GM21526 (cell line): ENCODE data around the gene VPS25.

ENCODE experiments used
- ATAC-seq: cut with Tn5 transposase; IDR thresholded peaks from one replicate; pipeline ENCODE4 v1.9.1; 2021; ENCODE audit warnings: moderate library complexity; ENCODE audit not compliant: unreplicated experiment, low FRiP score

Gene VPS25

DNA sequence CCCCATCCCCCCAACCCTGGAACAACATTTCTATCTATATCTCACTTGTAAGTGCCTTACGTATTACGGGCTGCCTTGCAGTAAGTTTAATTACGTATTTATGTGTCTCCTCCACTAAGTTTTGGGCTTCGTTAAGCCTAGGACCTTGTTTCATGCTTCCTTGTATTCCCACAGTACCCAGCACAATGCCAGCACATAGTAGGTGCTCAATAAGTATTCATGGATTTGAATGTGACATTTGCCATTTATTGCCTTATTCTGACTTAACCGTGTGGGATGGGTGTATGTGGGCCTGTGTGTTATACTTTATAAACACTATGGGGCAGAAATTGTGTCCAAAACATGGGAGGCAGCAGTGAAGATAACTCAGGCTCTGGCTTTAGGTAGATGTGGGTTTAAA, 19.3 kb downstream of the VPS25 start:
- ATAC-seq: no peak

DNA sequence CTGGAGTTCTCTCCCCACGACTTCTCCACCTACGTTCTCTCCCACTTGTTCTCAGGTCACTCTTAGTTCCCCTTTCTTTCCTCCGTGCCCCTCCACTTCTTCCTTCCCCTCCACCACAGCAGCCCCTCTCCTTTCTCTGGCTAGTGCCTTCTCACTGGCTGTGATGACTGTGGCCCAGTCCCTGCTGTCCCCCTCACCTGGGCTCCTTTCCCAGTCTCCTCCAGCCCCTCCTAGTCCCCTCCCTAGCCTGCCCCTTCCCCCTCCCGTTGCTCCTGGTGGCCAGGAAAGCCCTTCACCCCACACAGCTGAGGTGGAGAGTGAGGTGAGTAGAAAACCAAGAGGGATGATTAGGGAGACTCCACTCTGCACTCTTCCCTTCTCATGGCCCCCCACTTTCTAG, 21.8 kb downstream of the VPS25 start:
- no peak for ATAC-seq

DNA sequence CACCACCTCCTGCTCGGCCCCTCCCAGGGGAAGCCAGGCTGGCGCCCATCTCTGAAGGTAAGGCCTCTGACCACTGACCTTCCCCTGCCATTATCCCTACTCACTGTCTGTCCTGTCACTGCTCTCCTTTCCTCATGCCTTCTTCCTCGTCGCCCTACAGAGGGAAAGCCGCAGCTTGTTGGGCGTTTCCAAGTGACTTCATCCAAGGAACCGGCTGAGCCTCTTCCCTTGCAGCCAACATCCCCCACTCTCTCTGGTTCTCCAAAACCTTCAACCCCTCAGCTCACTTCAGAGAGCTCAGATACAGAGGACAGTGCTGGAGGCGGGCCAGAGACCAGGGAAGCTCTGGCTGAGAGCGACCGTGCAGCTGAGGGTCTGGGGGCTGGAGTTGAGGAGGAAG, 22.2 kb downstream of the VPS25 start:
- no peak for ATAC-seq

DNA sequence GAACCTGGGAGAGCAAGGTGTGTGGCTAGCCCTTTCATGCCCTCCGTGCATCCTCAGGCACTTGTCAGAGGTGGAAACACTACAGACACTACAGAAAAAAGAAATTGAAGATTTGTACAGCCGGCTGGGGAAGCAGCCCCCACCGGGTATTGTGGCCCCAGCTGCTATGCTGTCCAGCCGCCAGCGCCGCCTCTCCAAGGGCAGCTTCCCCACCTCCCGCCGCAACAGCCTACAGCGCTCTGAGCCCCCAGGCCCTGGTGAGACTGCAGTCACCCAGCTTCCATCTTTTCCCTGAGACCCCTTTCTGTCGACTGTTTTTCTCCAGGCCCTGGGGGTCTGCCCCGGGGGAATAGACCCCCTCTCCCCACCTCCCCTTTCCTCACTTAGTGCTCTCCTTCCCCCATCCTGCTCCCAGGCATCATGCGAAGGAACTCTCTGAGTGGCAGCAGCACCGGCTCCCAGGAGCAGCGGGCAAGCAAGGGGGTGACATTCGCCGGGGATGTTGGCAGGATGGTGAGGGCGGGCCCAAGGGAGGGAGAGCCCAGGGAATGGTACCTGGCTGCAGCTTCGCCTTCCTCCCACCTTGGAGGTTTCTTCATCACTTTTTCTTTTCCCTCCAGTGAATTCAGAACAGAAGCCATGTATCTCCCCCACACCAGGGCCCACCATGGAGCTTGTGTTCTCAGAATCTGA, 23.0 kb downstream of the VPS25 start:
- ATAC-seq: no peak

DNA sequence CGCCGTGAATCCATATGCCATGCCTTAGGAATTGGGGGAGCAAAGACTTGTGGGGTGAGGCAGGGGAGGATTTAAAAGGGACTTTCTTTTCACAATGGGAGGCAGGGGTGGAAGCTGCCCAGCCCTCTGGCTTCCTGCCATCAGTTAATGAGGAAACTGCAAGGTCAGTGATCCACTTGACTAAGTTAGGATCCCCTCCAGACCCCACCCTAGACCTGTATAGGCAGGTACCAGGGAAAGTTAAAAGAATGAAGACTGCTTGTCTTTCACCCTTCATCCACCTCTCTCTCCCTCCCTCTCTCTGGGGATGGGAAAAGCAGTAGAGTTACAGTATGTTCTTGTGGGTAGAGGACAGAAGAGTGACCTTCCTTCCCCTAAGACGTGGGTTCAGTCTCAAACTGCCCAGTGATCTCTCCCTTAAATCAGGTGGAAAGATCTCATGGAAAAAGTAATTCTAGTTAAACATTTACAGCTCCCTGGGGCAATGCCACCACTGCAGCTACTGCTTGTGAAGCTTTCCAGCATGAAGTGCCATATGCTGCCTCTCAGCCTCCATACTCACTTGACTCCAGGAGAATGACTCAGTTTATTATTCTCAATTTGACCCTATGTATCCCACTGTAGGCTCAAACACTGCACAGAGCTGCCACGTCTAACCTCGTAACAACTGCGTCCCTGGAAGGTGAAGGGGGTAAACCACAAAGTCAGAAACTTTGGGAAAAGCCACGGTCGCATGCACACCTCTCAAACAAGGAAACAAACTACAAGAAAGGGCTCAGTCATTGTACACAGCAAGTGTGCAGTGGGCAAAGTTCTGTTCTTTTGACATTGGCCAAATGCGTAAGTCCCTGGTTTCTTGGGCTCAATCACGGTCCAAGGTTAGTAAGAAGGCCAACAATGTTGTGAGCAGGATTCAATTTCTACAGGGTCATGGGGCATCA, 24.1 kb downstream of the VPS25 start:
- ATAC-seq: no peak

DNA sequence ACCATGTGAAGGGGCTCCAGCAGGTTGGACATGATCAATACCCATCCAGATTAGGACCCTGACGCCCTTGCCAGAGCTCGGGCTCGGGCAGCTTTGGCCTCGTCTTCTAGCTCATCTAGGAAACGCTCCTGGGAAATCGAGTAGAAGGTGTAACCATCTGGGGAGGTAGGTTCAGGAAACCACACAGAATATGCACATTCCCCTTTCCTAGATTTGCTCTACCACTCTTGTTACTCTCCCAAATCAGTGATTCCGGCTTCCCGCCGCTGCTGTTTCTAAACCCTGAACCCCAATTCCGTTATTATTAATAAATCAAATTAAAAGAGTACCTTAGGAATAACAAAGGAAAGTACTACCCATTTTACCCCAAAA, 24.7 kb downstream of the VPS25 start:
- no peak for ATAC-seq

DNA sequence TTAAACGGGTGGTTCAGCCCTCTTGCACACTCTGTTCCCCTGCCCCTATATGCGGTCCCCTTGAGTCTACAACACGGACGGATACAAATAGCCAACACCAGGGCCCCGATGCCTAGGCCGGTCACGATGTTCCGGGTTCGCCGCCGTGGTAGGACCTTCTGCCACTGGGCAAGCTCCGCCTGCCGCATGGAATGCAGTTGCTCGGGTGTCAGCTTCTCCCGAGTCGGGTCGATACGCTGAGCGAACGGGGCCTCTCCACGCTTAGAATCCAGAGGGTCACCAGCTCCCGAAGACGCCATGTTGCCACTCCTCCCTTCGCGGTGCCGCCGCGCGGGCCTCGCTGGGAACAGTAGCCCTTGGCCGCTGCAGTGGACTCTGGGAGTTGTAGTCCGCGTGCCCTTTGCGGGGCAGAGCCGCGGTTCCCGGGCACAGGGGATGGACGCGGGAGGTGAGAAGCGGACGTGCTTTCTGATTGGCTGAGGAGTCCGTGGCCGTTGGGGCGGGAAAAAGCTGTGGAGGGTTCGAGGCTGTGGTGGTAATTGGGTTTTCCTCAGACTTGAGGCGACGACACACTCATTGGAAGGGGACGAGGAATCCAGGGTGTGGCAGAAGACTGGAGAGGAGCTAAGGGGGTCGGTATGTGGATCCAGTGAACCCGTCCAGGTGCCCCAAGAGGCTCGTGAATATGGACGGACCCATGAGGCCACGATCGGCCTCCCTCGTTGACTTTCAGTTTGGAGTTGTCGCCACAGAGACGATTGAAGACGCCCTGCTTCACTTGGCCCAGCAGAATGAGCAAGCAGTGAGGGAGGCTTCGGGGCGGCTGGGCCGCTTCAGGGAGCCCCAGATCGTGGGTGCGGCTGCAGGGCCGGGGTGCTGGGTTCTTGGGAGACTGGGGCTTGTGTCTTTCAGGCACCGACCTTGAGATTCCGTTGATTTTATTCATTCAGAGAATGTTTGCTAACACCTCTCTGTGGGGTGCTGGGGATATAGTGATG, 25.4 kb downstream of the VPS25 start, which contains the start of the genes CNTD1 and COA3:
Gene CNTD1, plus strand, starts transcription at position 479 of the 998 bp plus-strand sequence. Its CDS starts 207 bp downstream, at position 686.
Gene COA3, minus strand, starts transcription at position 322 of the 998 bp plus-strand sequence. Its CDS starts 23 bp downstream, at position 299.
- ATAC-seq: peak; percentile 69

DNA sequence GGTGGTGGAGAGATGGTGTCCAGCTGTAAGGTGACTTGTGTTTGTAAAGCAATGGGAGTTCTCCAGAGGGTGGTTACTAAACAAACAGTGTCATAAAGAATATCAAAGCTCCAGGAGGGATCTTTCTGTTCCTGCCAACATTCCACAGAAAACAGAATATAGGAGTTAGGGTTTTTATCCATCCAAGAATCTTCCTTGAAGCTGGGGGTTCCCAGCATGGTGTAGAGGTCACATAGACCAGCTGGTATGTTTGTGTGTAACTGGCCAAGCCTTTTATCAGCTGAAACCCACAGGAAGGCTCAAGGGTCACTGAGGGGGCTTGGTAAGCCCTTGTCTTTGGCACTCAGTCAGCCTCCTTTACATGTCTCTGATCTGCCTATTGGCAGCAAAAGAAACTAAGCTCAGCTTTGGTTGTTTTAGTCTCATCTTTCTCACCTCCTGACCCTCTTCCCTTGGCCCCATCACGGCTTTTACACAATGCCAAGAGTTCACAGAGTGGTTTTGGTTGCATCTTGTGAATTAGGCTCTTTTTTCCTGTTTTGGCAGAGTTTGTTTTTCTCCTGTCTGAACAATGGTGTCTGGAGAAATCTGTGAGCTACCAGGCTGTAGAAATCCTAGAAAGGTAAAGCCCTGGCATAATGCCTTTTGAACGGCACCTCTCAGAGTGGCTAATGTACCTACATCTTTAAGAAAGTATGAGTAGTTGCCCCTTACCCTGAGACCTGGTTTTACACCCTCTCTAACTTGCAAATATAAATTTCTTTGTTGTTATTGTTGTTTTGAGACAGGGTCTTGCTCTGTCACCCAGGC, 30.0 kb downstream of the VPS25 start:
- no peak for ATAC-seq

DNA sequence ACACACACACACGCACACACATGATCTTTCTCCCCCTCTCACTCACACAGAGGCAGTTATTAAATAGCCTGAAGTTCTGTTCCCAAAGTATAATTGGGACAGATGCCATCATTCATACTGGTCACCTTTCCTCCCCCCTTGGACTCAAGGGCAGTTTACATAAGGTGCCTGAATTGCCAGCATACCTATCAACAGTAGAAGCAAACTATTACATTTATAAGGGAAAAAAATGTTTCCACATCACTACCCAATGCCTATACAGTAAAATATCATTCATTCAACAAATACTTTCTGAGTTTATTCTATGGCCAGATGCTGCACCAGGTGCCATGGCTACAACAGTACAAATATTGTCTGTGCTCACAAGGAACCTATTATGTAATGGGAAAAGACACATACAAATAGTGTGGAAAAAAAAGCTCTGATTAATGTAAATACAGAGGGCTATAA, 31.7 kb downstream of the VPS25 start:
- ATAC-seq: no peak

DNA sequence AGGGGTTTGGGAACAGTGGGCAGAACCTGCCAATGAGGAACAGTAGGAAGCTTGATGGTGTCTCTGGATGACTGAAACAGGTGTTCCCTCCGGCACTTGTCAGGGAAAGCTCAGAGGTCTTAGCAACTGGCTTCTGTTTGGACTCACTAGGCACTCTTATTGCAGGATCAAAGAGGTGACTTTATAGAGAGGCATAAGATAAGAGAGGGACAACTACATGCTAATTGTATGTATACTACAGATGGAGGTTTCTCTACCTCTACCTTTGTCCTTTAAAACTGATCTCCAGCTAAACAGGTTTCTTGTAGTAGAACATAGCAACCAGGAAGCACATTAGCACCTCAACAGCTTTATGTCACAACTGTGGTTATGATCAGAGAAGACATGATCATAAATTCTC, 33.0 kb downstream of the VPS25 start:
- ATAC-seq: no peak

DNA sequence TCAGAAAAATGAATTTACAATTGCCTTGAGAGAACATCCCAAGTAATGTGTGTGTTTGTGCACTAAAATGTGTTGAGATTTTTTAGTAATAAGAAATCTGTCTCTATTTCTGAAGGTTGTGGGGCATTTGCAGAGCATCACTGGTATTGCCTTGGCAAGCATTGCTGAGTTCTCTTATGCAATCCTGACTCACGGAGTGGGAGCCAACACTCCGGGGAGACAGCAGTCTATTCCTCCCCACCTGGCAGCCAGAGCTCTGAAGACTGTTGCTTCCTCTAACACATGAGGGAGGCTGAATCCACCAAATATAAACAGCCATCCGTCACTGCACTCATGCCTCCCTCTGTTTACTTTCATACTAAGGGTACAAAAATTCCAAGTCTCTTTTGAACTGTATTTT, 36.0 kb downstream of the VPS25 start:
- ATAC-seq: no peak

DNA sequence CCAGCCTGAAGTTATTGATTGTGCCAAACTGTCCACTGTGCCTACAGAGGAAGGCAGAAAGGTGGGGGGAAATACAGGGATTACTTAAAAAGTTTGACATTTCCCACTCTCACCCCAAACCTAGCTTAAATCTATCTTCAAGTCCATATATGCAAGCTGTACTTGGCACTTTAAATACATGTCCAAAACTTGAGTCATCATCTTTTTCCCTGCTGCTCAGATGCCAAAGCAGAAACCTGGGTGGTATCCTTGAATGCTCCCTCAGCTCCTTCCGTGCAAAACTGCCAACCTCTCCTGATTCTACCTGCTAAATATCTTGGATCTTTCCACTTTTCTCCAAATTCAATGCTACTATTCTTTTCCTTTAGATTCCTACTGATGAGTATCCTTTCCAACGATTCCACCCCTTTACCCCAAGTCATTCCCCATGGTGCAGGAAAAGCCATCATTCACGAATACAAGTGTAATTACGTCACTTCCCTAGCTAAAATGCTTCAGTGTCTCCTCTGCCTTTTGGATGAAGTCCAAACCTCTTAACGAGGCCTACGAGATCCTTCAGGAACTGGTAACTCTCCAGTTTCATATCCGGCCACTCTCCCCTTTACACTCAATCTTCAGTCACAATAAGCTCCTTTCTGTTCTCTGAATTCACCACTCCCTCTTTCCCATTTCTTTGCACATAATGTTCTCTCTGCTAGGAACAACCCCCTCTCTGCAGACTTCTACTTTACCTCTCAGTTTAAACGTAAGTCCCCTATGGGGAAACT, 41.6 kb downstream of the VPS25 start:
- ATAC-seq: no peak

DNA sequence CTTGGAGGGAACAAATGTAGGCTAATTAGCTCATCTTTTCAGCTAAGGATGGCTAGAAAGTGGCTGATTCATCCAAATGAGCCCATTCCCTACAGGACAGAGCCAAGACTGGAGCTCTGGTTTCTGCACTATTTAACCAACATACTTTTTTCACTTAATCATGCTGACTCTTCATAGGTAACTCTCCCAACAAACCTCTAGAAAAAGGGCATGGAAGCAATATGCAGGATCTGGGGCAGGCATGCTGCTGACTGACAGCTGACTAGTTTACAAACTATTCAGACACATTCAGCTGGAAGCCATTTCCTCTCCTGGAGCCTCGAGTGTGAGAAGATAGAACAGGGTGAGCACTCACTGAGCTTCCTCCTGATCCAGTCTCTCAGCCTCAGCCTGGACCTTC, 44.6 kb downstream of the VPS25 start:
- no peak for ATAC-seq

DNA sequence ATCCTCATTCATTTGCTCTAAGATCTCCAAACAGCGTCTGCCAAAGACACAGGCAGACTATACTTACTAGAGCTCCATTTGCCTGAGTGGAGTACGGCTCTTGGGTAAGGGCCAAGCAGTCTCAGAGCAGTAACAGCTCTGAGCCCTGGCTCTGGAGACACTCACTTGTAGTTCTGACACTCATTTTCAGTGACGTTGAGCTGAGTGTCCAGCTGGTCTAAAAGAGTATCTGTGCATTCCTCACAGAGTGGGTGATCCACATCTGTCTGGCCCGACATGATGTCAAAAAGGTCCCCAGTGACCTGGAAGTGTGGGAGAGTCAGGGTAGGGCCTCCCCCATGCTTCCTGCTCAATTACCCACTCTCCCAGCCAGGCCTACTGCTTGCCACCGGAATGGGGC, 45.1 kb downstream of the VPS25 start:
- no peak for ATAC-seq

DNA sequence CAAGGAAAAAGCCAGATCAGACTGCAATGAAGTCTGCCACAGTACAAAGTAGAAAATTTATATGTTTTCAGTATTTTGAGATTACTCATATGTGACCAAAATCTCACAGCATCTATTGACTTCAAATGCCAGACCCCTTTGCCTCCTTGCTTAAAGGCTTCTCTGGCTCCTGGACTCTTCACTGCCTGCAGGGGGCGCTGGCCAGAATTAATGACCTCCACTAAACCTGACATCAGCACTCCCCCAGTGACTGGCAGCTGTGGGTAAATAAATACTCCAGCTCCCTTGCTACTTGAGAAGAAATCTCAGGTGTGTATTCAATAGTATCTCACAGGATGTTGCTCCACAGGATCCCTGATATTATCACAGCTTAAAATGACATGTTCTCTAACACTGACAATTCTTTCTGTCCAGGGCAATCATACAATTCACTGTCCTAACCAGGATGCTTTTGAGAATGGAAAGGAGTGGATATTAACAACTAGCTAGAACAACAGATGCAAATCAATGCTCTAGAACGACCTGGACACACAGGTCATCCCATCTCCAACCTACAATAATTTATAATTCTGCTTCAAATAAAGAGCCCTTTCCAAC, 46.8 kb downstream of the VPS25 start:
- no peak for ATAC-seq

DNA sequence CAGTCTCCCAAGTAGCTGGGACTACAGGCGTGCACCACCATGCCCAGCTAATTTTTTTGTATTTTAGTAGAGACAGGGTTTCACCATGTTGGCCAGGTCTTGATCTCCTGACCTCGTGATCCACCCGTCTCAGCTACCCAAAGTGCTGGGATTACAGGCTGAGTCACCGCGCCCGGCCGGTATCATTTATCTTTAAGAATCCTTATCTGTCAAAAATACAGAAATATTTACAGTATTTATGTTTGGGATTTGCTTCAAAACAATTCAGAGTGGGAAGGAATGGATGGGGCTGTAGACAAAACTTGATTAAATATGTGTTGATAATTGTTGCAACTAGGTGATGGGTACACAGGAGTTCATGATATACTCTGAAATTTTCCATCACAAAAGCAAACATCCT, 47.9 kb downstream of the VPS25 start:
- no peak for ATAC-seq

DNA sequence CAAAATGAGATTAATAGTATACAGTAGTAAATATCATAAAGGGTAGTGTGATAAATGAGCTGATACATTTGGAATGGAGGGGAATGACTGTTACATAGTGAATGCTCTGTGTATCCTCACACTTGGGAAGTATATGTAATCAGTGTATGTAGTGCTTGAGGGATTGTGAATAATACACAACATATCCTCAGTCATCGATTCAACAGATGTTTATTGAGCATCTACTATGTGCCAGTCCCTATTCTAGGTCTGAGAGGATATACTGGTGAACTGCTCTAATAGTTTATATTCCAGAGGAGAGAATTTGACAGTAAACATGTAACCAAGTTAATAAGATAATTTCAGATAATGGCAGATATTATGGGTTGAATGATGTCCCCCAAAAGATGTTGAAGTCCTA, 54.2 kb downstream of the VPS25 start:
- no peak for ATAC-seq
